Breast epithelium (tissue), 3 donors: ENCODE results near the gene CHCT1.

Experiments used
- POLR2A ChIP-seq: fragments of 450-650 bp; IDR thresholded peaks from one replicate; pipeline ENCODE4 v1.6.1; 2016; ENCODE audit warnings: antibody characterized with exemption, mild to moderate bottlenecking, moderate library complexity
- TF ChIP-seq, protein P1 (sequence below), 3 donors: fragments of 450-650 bp; IDR thresholded peaks; one replicate each; pipeline ENCODE4 v1.5.1; 2016 to 2017; ENCODE audit warnings: antibody characterized with exemption in 3 of 3, mild to moderate bottlenecking in 3 of 3, moderate library complexity in 3 of 3

GRCh38 chr17:60372790-60373483, 49.4 kb upstream of the CHCT1 start:
- TF ChIP-seq, protein P1, sequence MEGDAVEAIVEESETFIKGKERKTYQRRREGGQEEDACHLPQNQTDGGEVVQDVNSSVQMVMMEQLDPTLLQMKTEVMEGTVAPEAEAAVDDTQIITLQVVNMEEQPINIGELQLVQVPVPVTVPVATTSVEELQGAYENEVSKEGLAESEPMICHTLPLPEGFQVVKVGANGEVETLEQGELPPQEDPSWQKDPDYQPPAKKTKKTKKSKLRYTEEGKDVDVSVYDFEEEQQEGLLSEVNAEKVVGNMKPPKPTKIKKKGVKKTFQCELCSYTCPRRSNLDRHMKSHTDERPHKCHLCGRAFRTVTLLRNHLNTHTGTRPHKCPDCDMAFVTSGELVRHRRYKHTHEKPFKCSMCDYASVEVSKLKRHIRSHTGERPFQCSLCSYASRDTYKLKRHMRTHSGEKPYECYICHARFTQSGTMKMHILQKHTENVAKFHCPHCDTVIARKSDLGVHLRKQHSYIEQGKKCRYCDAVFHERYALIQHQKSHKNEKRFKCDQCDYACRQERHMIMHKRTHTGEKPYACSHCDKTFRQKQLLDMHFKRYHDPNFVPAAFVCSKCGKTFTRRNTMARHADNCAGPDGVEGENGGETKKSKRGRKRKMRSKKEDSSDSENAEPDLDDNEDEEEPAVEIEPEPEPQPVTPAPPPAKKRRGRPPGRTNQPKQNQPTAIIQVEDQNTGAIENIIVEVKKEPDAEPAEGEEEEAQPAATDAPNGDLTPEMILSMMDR (IDR thresholded peaks at IDR 0.05), result no peak
- no peak for TF ChIP-seq POLR2A
